ENCODE measurements around the gene ENOSF1. TPM values are rescaled to one million over a fixed set of nuclear protein-coding genes. Genes with fewer than 3 reads are reported as not detected.

Gene ENOSF1
- total and polyA plus RNA-seq, 2 of the 13 experiments (the other 11 are each of a cell fraction or from before 2014, with no cell fraction given) = 37.6 to 40.1 TPM

DNA sequence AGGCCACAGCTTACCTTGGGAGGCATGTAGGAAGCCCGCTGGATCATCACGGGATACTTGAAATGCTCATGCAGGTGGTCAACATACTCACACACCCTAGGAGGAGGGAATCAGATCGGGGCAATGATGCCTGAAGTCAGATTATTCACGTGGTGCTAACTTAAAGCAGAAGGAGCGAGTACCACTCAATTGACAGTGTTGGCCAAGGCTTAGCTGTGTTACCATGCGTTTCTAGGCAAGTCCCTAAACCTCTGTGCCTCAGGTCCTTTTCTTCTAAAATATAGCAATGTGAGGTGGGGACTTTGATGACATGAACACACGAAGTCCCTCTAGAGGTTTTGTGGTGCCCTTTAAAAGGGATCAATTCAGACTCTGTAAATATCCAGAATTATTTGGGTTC lies 37.1 kb downstream of the ENOSF1 start:
- peaks cover 29 to 88% of the 10 kb centered on the region in 2 experiments for H3K36me3 ChIP-seq (replicated peaks in 1 of 2; ENCODE audit: control insufficient read depth in 1 of 2, insufficient read depth in 2 of 2, low read length in 2 of 2)
- FAIRE-seq (no peak), DNase-seq (ENCODE audit: low spot score) (no peak), ATAC-seq (no peak)
- no TSS peak for BruUV-seq (replicated peaks)
- H3K9me3 ChIP-seq (ENCODE audit: low read length) = no peaks in the 10 kb centered on the region
- POLR2A ChIA-PET = no interaction called here
- intact Hi-C loops (cut with micrococcal nuclease; ENCODE audit: unreplicated experiment) = no loop called here
- H3K27me3 ChIP-seq (ENCODE audit: control insufficient read depth in 1 of 2, insufficient read depth in 2 of 2, low read length in 2 of 2) = no peaks in the 10 kb centered on the region
- CTCF ChIA-PET (ENCODE audit: low intra/inter-chr PET ratio, low total read pairs) = no interaction called here
- in situ Hi-C loops (cut with HindIII; ENCODE audit: extremely low pct_ligation_motif_present, low pct_unique_long_range_greater_than_20kb) = no loop called here
- H3K4me3 ChIP-seq (replicated peaks in 1 of 3; ENCODE audit: insufficient read depth in 1 of 3, low read depth in 2 of 3, low read length in 3 of 3) = no peak overlapping the region
- H2AFZ ChIP-seq (ENCODE audit: low read length) = no peak overlapping the region
- H3K27ac ChIP-seq (ENCODE audit: extremely low read length, insufficient read depth, low read length) = no peak overlapping the region
- H3K4me2 ChIP-seq (ENCODE audit: low read depth, low read length) = no peak overlapping the region
- H3K9ac ChIP-seq (ENCODE audit: insufficient read depth, low read depth, low read length) = no peak overlapping the region
- H3K79me2 ChIP-seq (ENCODE audit: insufficient read depth, low read length) = no peaks in the 10 kb centered on the region
- H3K4me1 ChIP-seq (ENCODE audit: insufficient read depth, low read length) = no peaks in the 10 kb centered on the region
- TF ChIP-seq TARDBP (CRISPR knock-in tag; IDR thresholded peaks at IDR 0.05) (no peak), RBM22 (optimal IDR thresholded peaks at IDR 0.05; ENCODE audit: low read length) (peak; percentile 72), ZNF180 (CRISPR knock-in tag; IDR thresholded peaks at IDR 0.05; ENCODE audit: borderline replicate concordance, low read depth) (no peak), POLR2AphosphoS5 (IDR thresholded peaks at IDR 0.05; ENCODE audit: low read depth, low read length) (0 out of 2 replicates have a peak, but pooled peaks have one; percentile 41), KDM5A (IDR thresholded peaks at IDR 0.05; ENCODE audit: borderline replicate concordance, low read length) (no peak), SSRP1 (CRISPR knock-in tag; IDR thresholded peaks at IDR 0.05) (0 out of 2 replicates have a peak, but pooled peaks have one; percentile 39), POLR2G (IDR thresholded peaks at IDR 0.05; ENCODE audit: low read depth, low read length) (0 out of 2 replicates have a peak, but pooled peaks have one; percentile 2)
- WGBS (ENCODE audit: low lambda C conversion rate) = 93% methylated on average over 7 of the region's 7 CpGs
- peaks cover 3% of the 10 kb centered on the region; the same call in 1 of the 2 replicates for H4K20me1 ChIP-seq (ENCODE audit: insufficient read depth, low read length)

DNA sequence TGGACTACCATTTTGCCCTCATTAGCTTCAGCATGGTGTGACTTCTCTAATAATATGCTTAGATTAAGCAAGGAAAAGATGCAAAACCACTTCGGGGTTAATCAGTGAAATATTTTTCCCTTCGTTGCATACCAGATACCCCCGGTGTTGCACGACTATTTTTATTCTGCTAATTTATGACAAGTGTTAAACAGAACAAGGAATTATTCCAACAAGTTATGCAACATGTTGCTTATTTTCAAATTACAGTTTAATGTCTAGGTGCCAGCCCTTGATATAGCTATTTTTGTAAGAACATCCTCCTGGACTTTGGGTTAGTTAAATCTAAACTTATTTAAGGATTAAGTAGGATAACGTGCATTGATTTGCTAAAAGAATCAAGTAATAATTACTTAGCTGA lies 38.7 kb downstream of the ENOSF1 start:
- Histone ChIP-seq H3K27me3 (ENCODE audit: control insufficient read depth in 1 of 2, insufficient read depth in 2 of 2, low read length in 2 of 2) (no peaks in the 10 kb centered on the region), H2AFZ (ENCODE audit: low read length) (no peak overlapping the region), H3K27ac (ENCODE audit: extremely low read length, insufficient read depth, low read length) (no peak overlapping the region), H3K9ac (ENCODE audit: insufficient read depth, low read depth, low read length) (no peak overlapping the region), H4K20me1 (ENCODE audit: insufficient read depth, low read length) (no peaks in the 10 kb centered on the region; the same call in 1 of the 2 replicates), H3K36me3 (replicated peaks in 1 of 2; ENCODE audit: control insufficient read depth in 1 of 2, insufficient read depth in 2 of 2, low read length in 2 of 2) (peaks cover 28 to 92% of the 10 kb centered on the region in 2 experiments), H3K9me3 (ENCODE audit: low read length) (no peaks in the 10 kb centered on the region), H3K4me3 (replicated peaks in 1 of 3; ENCODE audit: insufficient read depth in 1 of 3, low read depth in 2 of 3, low read length in 3 of 3) (no peak overlapping the region), H3K4me1 (ENCODE audit: insufficient read depth, low read length) (no peaks in the 10 kb centered on the region), H3K4me2 (ENCODE audit: low read depth, low read length) (no peak overlapping the region), H3K79me2 (ENCODE audit: insufficient read depth, low read length) (no peaks in the 10 kb centered on the region)
- DNase-seq (ENCODE audit: low spot score) = no peak
- no peak for ATAC-seq
- 97% methylated on average over 5 of the region's 5 CpGs for WGBS (ENCODE audit: low lambda C conversion rate)
- intact Hi-C loops (cut with micrococcal nuclease; ENCODE audit: unreplicated experiment) = no loop called here
- in situ Hi-C loops (cut with HindIII; ENCODE audit: extremely low pct_ligation_motif_present, low pct_unique_long_range_greater_than_20kb) = no loop called here
- FAIRE-seq = no peak
- CTCF ChIA-PET (ENCODE audit: low intra/inter-chr PET ratio, low total read pairs) = no interaction called here
- POLR2A ChIA-PET = interaction anchor here (1.5 kb wide), 1 partner anchor 15 kb away, joined by 6 read pairs; no protein-coding TSS in a partner anchor
- BruUV-seq (replicated peaks) = no TSS peak
- TF ChIP-seq, protein P1, sequence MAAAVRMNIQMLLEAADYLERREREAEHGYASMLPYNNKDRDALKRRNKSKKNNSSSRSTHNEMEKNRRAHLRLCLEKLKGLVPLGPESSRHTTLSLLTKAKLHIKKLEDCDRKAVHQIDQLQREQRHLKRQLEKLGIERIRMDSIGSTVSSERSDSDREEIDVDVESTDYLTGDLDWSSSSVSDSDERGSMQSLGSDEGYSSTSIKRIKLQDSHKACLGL (CRISPR knock-in tag; IDR thresholded peaks at IDR 0.05) = no peak
- TF ChIP-seq CHCHD3 (CRISPR knock-in tag; IDR thresholded peaks at IDR 0.05) = no peak
- no peak for TF ChIP-seq NPAS2 (CRISPR knock-in tag; IDR thresholded peaks at IDR 0.05; ENCODE audit: borderline replicate concordance)
- TF ChIP-seq ZFP36L2 (CRISPR knock-in tag; IDR thresholded peaks at IDR 0.05) = no peak
- TF ChIP-seq ZNF562 (CRISPR knock-in tag; IDR thresholded peaks at IDR 0.05; ENCODE audit: borderline replicate concordance) = no peak
- TF ChIP-seq TAF15 (IDR thresholded peaks at IDR 0.05; ENCODE audit: low read depth, low read length, poor library complexity, severe bottlenecking) = no peak
- no peak for TF ChIP-seq ZNF552 (CRISPR knock-in tag; IDR thresholded peaks at IDR 0.05; ENCODE audit: borderline replicate concordance)
- no peak for TF ChIP-seq YEATS2 (CRISPR knock-in tag; IDR thresholded peaks at IDR 0.05; ENCODE audit: borderline replicate concordance)
- TF ChIP-seq ZFP1 (CRISPR knock-in tag; IDR thresholded peaks at IDR 0.05) = no peak
- no peak for TF ChIP-seq NAIF1 (CRISPR knock-in tag; IDR thresholded peaks at IDR 0.05; ENCODE audit: borderline replicate concordance)
- TF ChIP-seq, protein P2, sequence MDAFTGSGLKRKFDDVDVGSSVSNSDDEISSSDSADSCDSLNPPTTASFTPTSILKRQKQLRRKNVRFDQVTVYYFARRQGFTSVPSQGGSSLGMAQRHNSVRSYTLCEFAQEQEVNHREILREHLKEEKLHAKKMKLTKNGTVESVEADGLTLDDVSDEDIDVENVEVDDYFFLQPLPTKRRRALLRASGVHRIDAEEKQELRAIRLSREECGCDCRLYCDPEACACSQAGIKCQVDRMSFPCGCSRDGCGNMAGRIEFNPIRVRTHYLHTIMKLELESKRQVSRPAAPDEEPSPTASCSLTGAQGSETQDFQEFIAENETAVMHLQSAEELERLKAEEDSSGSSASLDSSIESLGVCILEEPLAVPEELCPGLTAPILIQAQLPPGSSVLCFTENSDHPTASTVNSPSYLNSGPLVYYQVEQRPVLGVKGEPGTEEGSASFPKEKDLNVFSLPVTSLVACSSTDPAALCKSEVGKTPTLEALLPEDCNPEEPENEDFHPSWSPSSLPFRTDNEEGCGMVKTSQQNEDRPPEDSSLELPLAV (CRISPR knock-in tag; conservative IDR thresholded peaks at IDR 0.05; ENCODE audit: low read depth) = no peak
- TF ChIP-seq ZMYM4 (CRISPR knock-in tag; IDR thresholded peaks at IDR 0.05) = no peak
- no peak for TF ChIP-seq ZNF564 (CRISPR knock-in tag; IDR thresholded peaks at IDR 0.05)

Data from HepG2 (cell line).